Activated CD4-positive, alpha-beta T cell treated with anti-CD3 and anti-CD28 coated beads, Interleukin-2, amount 50 U/mL, for 4 hours (primary cell): Measurements from ENCODE around the gene MOK.
"Not testable (repeated sequence)": the region's sequence is repeated elsewhere in the genome, so short reads cannot be mapped to it uniquely, and the experiment has no call there.

Source experiments
- DNase-seq, 2 experiments: peaks; one replicate each; pipeline ENCODE4 v3.0.0-alpha.2; 2020

The MOK gene

DNA sequence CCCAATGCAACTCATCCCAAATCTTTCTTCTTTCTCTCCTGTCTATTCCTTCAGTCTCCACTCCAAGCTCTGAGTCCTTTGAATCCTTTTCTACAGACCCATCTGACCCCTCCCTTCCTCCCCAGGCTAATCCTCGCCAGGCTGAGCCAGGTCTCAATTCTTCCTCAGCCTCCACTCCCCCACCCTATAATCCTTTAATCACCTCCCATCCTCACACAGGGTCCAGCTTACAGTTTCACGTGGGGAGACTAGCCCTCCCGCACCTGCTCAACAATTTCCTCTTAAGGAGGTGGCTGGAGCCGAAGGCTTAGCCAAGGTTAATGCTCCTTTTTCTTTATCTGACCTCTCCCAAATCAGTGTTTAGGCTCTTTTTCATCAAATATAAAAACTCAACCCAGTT is 63.8 kb downstream of the MOK start:
- DNase-seq, result no peak

DNA sequence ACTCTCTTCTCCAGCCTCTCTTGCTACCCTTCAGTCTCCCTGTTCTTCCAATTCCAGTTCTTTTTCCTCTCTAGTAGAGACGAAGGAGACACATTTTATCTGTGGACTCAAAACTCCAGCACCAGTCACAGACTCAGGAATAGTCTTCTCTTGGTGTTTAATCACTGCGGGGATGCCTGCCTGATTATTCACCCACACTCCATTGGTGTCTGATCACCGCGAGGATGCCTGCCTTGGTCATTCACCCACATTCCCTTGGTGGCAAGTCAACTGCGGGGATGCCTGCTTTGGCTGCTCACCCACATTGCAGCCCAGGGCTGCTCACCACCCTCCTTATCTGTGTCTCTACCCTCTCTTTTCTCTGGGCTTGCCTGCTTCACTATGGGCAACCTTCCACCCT is 64.5 kb downstream of the MOK start:
- DNase-seq, result not testable (repeated sequence)

DNA sequence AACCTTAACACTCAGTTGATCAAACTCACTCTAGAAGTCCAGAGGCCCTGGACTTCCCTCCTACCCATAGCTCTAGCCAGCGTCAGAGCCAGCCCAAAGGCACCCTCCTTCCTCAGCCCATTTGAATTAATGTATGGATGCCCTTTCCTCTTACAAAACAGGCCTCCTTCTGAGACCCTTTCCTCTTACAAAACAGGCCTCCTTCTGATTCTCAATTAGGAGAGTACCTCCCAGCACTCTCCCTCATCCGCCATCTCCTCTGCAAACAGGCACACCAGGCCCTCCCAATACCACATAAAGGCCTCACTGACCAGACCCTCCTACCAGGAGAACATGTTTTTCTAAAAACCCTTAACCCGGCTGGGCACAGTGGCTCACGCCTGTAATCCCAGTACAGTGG is 65.7 kb downstream of the MOK start:
- no peak for DNase-seq

DNA sequence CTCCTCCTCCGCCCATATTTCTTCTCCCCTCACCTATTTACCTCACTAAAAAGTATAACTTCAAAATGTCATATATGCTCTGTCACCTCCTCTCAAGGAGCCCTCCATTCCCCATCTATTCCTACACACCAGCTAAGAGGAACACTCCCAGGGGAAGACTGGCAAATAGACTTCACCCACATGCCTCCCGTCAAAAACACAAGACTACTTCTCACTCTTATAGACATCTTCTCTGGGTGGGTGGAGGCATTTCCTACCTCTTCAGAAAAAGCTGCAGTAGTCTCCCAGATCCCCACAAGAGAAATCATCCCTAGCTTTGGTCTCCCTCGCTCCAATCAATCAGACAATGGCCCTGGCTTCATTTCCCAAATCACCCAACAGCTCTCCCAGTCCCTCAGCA is 66.2 kb downstream of the MOK start:
- DNase-seq, result no peak

DNA sequence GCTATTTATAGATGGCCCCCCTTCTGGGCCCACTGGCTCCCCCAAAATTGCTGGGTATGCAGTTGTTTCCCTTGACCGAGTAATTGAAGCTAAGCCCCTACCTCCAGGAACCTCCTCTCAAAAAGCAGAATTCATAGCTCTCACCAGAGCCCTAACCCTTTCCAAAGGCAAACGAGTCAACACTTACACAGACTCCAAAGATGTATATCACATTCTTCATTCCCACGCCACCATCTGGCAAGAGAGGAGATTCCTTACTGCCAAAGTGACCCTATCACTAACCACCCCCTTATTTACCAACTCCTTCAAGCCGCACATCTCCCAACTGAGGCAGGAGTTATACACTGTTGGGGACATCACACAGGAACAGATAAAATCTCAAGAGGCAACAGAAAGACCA is 66.8 kb downstream of the MOK start:
- DNase-seq, result no peak

DNA sequence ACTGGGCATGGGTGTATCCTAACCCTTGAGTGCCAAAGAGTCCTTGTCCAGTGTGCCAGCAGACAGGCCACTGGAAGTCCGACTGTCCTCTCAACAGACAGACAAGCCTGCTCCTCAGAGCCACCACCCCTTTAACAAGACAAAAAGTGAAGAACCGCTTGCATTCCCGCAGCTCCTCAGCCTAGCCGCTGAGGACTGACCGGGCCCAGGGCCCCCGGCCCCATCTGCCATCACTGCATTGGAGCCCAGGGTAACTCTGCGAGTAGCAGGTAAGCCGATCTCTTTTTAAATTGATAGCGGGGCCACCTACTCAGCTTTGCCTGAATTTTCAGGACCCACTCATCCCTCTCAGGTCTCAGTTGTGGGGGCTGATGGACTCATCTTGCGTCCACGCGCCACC is 68.9 kb downstream of the MOK start:
- DNase-seq, result no peak

DNA sequence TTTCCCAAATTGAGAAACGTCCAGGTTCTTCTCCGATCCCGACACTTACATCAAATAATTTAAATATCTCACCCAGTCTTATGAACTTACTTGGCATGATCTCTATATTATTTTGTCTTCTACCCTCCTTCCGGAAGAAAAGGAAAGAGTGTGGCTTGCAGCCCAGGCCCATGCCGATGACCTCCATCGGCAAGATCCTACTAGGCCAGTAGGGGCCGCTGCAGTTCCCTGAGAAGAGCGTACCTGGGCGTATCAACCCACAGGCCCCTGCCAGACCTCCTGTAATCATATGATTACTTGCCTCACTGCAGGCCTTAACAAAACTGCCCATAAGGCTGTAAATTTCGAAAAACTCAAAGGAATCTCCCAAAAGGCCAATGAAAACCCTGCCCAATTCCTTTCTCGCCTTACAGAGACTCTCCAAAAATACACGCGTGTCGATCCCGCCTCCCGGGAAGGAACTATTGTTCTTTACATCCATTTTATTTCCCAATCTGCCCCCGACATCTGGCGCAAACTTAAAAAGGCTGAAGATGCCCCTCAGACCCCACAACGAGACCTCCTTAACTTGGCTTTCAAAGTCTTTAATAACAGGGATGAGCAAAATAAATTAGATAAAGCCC is 69.6 kb downstream of the MOK start:
- peak; percentile 71 to 73 for DNase-seq

DNA sequence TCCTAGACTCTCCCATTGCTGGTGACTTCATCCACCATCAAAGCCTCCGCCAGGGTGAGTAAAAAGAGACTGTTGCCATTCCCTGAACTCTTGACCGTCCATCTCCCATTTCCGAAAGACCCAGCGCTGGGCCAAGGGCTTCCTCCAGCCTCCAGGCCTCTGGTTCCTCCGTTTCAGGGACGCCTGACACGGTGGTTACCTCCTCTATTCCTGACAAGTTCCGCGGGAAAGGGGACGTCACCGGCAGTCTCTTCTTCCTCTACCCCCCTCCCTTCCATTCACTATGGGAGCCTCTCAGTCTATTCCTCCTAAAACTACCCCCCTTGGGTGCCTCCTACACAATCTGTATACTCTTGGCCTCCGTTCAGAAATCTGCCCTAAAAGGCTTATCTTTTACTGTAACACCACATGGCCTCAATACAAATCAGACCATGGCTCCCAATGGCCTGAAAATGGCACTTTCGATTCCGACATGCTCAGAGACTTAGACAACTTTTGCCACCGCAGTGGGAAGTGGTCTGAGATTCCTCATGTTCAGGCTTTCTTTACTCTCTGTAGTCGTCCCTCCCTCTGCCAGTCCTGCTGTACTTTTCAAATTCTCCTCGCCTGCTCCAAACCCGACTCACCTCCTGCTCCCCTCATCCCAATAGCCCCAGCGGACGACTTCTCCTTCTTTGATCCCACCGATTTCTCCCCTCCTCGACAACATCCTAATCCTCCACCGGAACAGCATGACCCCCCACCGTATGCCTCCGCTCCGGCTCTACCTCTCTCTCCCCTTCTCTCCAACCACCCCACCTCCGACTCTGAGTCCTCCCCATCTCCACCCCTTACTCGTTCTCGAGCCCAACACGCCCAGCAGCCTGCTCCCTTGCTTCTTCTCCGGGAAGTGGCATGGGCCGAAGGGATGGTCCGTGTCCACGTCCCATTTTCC is 70.4 kb downstream of the MOK start:
- DNase-seq, result no peak

DNA sequence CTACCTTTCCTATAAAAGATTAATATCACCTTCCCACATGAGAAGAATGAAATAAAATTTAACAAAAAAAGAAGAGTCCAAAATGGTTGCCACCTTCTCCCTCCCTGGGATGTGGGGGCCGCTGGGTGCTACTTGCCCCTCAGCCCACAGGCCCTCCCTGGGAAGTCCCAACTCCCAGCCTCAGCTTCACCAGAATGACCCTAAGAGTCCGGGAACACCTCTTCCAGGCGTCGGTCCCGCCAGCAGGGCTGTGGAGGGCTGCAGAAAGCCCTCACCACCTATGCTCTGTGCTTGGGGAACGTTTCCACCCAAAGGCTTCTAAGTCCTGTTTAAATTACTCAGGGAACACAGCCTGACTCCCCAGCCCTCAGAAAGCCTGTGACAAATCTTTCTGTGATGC is 71.9 kb downstream of the MOK start:
- no peak for DNase-seq

DNA sequence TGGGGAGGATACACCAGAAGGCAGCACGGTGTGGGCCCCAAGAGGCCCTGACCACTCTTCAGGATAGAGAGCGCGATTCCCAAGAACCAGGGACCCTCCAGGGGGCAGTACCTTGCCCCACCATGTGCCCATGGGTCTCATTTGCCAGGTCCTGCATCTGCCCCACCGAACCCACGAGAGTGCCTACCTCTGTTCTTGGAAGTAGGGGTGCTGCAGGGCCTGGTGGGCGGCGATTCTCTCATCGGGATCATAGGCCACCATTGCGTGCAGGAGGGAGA is 72.7 kb downstream of the MOK start:
- DNase-seq, result no peak

DNA sequence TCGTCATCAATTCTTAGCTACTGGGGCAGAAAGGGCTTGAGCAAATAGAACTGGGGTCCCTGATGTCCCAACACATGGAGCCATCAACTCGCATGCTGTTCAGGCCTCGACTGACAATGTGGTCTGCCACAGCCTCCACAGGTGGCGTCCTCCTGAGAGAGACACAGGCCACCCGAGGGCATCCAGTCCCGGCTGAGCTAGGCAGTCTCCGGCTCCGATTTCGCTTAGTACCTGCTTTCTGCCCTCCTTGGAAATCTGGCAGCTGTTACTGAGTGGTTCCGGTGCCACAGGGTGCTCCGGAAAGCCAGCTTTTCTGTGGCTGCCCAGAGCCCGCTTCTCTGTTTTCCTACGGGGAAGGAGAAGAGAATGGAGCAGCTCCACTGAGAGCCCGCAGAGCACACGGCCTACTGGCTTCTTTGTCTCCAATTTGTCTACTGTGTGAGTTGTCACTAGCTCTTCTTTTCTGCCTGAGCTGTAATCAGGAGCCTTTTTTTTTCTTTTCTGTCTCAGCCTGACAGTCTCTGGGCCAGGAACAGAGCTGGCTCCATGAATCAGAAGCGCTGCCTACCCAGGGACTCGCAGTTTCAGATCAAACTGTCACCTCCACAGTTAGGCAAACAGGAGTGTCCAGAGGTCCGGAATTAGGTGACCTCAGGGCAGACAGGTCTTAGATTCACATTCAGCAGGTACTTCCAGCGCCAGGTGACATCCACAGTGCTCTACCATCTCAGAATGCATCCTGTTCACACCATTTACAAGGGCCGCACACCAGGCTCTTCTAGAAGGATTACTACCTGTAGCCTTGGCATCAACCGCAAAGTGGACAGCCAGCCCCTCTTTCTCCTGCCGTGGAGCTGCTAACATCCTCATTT is 73.3 kb downstream of the MOK start:
- no peak for DNase-seq

DNA sequence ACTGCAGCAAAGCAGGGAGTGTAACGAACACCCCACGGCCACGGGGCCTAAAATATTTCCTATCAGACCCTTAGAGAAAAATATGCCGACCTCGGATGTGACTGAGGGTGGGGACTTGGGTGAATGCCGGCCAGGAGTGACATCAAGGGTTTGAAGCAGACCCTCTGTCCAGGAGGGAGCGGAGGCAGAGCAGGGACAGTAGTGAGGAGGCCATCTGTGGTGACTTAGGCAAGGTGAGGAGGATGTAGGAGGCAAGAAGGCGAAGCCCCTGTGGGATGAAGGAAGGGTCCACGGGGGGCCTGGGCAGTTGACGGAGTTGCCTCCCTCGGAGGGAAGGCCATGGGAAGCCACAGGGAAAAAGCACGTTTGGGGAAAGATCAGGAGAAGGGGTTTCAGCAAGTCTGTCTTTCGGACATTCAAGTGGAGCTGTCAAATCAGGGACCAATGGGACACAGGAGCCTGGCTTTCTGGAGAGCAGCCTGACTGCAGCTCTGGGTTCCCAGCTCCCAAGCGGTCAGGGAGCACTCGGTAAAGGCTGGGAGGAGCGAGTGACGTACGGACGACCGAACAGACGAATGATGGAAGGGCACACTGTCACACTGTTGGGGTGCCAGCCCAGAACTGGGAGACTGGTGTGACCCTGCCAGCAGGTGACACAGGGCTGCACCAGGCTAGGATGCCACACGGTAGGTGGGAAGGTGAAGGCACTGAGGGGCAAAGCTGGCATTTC is 74.3 kb downstream of the MOK start:
- DNase-seq, result no peak

DNA sequence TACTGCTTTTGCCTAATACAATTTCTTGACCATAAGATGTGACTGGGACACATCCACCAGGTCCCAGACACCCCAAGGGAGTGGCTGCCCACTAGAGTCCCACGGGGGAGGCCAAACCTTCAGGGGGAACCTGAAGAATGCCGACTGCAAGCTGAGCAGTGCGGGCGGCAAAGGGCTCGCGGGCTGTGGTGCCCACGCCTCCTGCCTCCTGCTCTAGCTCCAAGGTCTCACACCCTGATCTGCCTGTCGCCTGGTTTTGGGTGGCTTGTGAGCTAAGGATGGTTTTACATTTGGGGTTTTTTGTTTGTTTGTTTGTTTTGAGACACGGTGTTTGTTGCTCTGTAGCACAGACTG is 75.2 kb downstream of the MOK start:
- DNase-seq, result no peak

DNA sequence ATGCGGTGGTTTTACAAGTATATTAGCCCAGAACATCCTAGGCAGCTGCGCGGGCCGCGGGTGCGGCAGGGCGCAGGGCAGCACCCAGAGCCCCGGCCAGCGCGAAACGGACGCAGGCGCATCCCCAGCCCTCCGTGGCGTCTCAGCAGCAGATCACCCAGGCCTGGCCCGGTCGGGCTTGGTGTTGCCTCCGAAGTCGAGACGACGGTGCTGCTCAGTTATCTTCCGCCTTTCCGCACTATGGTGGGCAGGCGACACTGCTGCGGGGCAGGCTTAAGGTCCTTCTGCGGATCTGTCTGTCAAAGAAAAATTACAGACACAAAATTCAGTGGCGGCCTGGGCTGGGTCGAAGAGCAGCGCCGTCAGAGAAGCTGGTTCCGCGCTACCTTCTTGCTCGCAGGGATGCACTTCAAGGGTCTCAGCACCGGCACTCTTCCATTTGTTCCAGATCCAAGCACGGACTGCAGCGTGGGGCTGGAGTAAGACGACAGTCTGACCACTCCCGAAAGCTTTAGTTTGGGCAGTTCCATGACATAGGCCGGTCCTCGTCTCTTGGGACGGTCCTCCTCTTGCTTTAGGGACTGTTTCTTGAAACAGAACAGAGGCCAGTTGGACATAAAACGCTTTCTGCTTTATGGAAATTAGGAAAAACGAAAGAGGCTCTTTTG is 75.8 kb downstream of the MOK start:
- DNase-seq, result no peak

DNA sequence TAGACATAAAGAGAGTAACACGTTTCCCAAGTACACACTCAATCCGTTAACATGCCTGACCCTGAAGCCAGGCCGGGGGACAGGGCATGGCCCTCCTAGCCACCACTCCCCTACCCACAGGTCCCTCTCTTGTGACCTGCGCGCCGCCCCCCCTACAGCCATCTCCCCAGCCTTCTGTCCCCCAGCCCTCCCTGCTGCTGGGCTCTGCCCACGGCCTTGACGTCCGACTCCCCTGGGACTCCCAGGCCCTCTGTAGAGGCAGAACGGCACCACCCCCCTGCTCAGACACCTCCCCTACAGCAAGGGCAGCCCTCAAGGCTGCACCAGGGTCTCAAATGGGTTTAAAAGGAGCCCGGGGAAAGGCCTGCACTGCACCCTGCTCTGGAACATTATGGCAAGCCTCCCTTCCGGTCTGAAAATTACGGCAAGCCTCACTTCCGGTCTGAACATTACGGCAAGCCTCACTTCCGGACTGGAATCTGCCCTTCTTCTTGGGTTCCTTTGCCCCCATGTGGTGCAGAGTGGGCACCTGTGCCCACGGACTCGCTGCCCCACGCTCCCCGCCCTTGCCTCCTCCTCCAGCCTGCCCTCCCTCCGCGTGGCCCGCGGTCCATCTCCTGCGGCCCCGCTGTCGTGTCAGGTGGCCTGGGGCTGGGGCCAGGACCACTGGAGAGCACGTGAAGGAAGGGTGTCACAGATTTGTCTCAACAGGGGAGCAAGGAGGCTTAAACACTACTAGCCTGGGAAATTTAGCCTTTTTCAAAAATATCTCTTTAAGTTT is 77.6 kb downstream of the MOK start:
- DNase-seq, result no peak

DNA sequence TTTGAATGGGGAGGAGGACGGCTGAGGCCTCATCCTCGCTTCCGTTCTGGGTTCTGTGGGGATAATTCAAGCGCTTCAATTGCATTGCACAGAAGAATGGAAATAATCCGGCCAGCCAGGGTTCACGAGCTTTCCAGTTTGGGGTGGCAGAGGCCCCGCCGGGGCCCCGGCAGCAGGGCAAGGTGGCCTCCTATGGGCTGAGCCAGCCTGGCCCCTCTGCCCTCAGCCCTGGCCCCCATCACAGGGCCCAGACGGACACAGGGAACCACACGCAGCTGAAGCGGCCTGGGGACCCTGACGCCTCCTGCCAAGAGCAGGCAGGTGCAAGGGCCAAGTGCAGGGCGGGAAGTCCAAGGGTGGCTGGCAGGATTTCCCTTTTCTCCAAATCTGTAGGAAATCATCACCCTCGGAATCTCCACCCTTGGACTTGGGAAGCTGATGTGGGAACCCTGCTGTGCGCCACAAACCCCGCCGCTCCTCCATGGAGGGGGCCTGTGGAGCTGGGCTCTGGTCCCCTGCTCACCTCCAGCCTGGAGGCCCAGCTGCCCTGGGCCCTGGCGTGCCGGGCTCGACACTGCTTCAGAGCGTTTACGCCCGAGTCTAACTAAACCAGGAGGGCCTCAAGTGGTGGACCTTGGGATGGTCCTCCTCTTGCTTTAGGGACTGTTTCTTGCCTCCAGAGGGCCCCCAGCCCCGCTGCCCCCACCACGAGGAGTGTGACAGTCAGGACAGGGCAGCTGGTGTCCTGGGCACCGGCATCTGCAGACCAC is 78.4 kb downstream of the MOK start:
- DNase-seq, result no peak

DNA sequence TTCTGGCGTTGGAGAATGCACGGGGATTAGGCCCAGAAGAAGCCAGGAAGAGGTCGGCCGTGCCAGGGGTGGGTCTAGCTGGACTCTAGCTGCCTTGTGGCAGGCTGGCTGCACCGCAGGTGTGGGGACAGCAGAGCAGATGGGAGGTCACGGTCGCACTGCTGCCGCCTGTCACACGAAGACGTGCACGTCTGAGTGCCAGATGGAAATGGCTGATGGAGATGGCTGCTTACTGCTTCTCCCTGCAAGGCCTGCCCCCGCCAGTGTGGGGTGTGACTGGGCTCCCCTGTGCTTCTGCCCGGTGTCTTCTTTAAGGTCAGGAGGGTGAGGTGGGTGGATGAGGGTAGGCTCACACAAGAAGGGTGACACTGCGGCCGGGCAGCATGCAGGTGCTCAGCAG is 79.0 kb downstream of the MOK start:
- DNase-seq, result no peak

DNA sequence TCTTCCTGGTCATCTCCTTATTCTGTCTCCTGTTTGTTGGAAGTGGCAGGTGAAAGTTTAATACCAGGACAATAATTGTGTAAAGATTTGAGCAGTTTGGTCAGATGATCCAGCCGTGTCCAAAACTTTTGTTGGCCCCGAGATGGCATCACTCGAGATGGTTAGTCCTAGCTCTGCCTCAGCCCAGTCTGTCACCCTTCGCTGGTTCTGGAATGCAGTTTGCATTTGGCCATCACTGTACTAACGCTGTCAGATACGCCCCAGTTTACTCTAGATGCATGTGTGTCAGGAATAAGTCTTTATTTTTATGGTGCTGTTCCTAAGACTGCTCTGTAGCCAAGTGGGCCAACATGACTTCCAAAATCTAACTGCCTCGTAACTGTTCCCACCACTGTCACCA is 79.6 kb downstream of the MOK start:
- no peak for DNase-seq

DNA sequence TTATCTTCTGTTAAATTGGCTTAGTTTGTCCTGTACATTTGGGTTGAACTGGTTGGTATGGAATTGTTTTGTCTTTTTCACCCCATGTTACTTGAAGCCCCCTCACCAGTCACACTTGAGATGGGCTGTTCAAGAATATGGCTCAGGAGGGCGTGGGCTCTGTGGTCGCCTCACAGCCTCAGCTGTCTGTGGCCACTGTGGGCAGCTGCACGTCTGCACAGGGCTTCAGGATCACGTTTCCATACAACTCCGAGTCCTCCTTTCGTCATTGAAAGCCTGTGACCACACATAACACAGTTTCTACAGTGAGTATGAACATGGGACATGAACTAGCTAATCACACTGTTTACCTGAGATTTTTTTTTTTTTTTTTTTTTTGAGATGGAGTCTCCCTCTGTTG is 81.3 kb downstream of the MOK start:
- DNase-seq, result no peak

DNA sequence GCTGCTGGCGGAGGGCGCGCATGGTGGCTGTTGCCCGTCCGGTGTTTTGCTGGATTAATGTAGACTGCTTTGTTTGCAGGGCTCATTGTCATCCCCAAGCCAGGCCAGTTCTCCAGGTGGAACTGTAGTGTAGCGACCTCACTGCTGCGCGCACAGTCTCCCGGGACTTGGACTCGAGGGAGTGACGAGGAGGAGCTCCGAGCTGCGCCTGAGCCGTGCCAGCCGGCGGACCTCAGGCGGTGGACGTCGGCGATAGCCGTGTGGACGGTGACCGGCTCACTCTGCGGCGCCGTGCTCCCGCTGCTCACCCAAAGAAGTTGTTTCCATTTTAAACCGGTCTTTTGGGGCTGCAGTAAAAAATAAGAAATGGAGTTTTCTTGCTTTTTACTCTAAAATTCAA is 82.2 kb downstream of the MOK start:
- no peak for DNase-seq

DNA sequence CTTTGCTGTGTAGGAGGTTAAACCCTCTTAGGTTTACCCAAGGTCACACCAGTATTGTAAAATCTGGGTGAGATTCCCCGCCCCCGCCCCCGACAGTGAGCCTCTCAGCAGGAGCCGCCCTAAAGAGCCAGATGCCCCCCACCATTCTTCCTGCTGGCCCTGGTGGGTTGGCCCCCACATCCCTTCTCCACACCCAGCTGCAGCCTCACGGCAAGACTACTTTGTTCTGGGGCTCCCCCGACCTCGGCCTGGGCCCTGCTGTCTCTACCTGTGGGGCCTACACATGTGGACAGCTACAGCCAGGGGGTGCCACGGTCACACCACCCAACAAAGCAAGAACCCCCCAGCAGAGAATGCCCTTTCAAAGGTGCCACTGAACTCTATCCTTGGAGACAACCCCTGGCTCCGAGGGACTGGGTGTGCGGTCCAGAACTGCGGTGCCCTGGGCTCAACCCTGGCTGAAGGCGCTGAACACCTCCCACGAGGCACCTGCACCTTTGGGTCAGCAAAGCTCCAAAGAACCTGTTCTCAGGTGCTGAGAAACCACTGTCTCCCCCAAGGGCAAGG is 82.9 kb downstream of the MOK start:
- DNase-seq, result no peak
